GM15510 (cell line): ENCODE results near the gene TRPV4.

Experiments
- POLR2A ChIP-seq: IDR thresholded peaks from 3 replicates; pipeline ENCODE4 v1.6.1; 2011; ENCODE audit warnings: borderline replicate concordance; ENCODE audit not compliant: insufficient read length; ENCODE audit errors: extremely low read depth

The TRPV4 gene

DNA sequence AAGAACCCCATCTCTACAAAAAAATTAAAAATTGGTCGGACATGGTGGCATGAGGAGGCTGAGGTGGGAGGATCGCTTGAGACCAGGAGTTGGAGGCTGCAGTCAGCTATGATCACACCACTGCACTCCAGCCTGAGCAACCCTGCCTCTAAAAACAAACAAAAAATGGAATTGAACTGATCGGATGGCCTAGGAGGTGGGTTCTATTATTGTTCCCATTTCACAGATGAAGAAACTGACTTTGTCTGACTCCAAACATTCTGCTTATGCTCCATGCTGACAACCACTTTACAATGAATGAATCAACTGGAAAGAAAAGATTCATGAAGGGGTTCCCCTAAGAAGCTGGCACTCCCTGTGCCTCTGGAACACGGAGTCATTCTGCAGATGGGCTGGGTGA lies 47.3 kb downstream of the TRPV4 start:
- TF ChIP-seq POLR2A: no peak

DNA sequence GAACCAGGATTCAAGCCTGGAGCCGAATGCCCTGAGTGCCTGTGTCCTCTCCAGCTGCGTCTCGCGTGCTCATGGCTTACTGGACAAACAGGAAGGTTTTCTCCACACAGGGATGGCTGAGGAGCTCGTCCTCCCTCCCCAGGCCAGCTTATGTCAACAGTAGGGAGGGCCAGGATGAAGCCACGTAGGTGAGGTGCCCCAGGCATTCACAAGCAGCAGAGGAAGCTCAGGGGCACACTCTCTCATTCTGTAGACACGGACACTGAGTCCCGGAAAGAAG lies 49.3 kb downstream of the TRPV4 start:
- no peak for TF ChIP-seq POLR2A

DNA sequence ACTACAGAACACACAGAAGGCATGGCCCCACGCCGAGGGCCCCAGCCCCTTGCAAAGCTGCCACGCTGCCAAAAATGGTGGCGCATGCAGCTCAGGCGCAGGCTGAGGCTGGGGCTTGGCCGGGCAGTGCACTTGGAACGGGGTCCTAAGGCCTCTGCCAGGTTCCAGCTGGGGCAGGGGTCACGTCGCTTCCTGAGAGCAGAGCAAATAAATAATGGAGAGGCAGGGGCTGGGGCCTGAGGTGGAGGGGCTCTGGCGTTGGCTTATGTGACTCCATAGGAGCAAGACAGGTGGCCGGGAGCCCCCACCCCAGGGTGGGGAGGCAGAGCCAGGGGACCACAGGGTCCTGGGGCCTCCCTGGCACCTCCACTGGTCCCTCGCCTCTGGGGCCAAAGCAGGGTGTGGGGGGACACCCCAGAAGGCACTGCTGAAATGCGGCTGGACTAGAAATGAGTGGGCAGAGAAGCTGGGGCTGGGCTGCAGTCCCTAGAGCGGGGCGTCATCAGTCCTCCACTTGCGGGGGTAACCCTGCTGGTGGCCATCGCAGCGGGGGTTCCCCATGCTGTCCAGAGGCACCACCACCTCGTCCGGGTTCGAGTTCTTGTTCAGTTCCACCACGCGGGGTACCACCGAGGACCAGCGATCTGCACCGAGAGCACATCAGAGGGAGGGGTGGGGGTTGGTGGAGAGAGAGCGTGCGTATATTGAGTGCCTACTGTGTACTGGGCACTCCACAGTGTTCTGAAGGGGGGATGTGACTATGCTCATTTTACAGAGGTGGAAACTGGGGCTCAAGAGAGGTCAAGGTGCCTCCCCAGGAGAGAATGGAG lies 49.8 kb downstream of the TRPV4 start:
- no peak for TF ChIP-seq POLR2A

DNA sequence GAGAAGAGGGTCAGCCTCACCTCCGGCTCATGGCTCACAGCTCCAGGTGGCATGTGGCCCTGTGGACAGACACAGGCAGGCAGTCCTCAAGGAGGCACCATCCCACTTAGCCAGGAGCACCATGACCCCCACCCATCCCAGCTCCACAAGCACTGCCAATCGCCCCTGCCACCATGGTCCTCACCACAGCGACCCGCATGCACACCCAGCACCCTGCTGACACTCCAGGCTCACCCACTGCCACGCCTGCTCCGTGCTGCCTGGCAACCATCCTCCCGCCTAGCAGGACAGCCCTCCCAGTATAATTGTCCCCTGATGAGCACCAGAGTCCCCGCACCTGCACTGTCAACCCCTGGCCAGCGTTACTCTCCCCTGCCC lies 50.9 kb downstream of the TRPV4 start:
- TF ChIP-seq POLR2A: no peak

- TF ChIP-seq POLR2A: no peak
Measured at GRCh38 chr12:109781668-109782325, 51.4 kb downstream of the TRPV4 start.

- TF ChIP-seq POLR2A: no peak
Measured at GRCh38 chr12:109779382-109779781, 53.8 kb downstream of the TRPV4 start.

DNA sequence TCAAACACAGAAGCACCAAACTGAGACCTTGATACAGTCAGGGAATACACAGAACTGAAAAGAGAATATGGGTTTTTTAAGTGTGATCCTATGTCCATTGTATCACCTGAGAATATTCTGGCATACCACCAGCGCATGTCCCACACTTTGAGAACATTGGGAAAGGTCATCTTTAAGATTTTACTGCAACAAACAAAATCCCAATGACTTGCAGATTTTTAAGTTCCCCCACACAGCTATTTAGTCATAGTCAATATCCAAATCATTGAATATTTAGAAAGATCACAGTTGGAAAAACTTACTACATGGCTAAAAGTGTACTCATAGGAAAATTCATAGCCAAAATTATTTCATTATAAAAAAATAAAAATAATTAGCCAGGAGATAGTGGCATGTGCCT lies 54.5 kb downstream of the TRPV4 start:
- TF ChIP-seq POLR2A: no peak

GRCh38 chr12:109777544-109777943 lies 55.7 kb downstream of the TRPV4 start:
- TF ChIP-seq POLR2A: no peak

GRCh38 chr12:109776624-109777023 lies 56.6 kb downstream of the TRPV4 start:
- TF ChIP-seq POLR2A: no peak

- TF ChIP-seq POLR2A: no peak
Measured at GRCh38 chr12:109775172-109775881, 57.9 kb downstream of the TRPV4 start.

GRCh38 chr12:109773384-109774011 lies 59.7 kb downstream of the TRPV4 start:
- TF ChIP-seq POLR2A: no peak

DNA sequence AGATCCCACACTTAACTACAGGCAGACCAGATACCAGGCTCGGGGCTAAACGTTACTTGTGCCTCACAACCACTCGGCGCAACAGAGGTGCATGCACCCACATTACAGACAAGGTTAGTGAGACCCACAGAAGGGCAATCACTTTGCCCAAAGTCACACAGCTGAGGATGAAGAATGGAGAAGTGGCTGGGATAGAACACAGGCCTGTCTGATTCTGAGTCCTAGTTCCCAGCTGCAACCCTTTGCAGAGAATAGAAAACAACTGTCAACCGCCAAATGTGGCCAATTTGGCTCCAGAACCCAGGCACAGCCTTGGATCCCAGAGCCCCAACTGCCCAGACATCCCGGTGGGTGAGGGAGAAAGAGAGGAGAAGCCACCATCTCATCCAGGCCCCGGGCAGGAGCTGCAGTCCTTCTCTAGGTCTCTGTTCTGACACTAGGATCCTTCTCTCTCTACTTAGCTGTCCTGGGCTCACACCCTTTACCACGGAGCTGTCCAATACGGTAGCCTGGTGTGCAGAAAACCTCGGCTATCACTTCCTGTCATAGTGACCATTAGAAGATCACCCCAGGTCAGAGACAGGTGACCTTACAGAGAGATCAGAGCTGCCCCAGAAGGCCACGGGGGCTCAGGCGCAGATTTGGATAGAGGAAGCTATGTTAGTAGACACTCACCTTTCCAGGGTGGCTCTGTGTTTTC lies 60.4 kb downstream of the TRPV4 start:
- no peak for TF ChIP-seq POLR2A

DNA sequence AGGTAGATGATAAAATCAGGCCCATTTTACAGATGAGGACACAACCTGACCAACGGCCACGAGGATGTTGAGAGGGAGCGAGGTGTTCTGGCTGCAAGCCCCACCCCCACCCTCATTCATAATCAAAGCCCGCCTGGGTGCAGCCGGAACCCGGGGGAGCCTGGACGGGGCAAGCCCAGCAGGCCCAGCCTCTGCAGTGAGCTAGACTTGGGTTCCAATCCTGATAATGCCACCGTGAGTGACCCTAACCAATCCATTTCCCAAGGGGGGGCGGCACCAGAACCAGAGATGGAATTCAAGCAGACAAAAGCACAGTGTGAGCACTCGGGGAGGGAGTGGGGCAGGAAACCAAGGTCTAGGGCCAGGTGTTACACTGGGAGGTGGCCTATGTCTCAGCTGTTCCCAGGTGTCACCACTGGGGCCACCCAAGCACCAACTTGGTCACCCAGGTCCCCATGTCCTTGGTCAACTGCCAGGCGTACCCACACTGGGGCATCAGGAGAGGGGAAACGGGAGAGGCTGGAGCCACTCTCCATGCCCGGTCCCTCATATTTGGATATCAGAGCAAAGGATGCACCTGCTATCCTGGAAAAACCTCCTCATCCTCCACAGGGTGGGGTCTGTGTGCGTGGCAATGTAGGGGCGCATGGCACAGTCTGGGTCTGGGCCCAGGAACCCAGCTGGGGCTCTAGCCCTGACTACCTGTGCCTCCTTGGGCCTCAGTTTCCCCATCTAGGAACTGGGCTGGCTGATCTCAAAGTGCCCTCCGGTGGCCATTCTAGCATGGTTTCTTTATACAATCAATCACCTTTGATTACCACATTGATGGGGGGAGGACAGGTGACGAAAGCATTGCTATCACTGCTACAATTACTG lies 61.2 kb downstream of the TRPV4 start:
- no peak for TF ChIP-seq POLR2A
